Body of pancreas (tissue), 4 donors: ENCODE results near the gene TMEM95. TPM values are rescaled to one million over a fixed set of nuclear protein-coding genes. Genes with fewer than 3 reads are reported as not detected.

Source experiments
- ATAC-seq: fragments of 150-250 bp; one replicate; pipeline ENCODE4 v1.9.1; 2016
- DNase-seq, 4 donors: peaks; one replicate each; pipeline ENCODE4 v3.0.0-alpha.2; 2019
- H3K27ac ChIP-seq, 4 donors: fragments of 200-600 bp; sonication (generic); 1 replicate in 3 of 4; 2 replicates in 1 of 4; pipeline versions ENCODE4 v1.5.1 to v1.6.1; 2016 to 2019; ENCODE audit warnings: mild to moderate bottlenecking in 1 of 4, mixed read lengths in 1 of 4, moderate library complexity in 1 of 4
- H3K27me3 ChIP-seq, 2 donors: fragments of 200-600 bp; sonication (generic); one replicate each; pipeline ENCODE4 v1.6.0; 2016; ENCODE audit warnings: mild to moderate bottlenecking in 1 of 2
- H3K36me3 ChIP-seq, 2 donors: fragments of 200-600 bp; sonication (generic); replicated peaks in 1 of 2; 2 replicates each; pipeline ENCODE4 v1.5.1; 2016; ENCODE audit warnings: low read depth in 2 of 2; ENCODE audit not compliant: insufficient read depth in 1 of 2
- H3K4me1 ChIP-seq: fragments of 200-600 bp; sonication (generic); one replicate; pipeline ENCODE4 v1.6.0; 2016
- H3K4me3 ChIP-seq, 2 donors: fragments of 200-600 bp; sonication (generic); 1 replicate in 1 of 2; 2 replicates in 1 of 2; pipeline ENCODE4 v1.5.1; 2016 to 2019
- H3K9me3 ChIP-seq, 3 donors: fragments of 200-600 bp; sonication (generic); 1 replicate in 2 of 3; 2 replicates in 1 of 3; pipeline ENCODE4 v1.5.1; 2016
- POLR2A ChIP-seq, 3 donors: fragments of 450-650 bp; IDR thresholded peaks; one replicate each; pipeline ENCODE4 v1.6.1; 2016; ENCODE audit warnings: antibody characterized with exemption in 3 of 3, mild to moderate bottlenecking in 2 of 3
- WGBS, 2 donors: methylation state at CpG; one replicate each; pipeline ENCODE4 v1.1.5; 2017; 5-methylcytosine and 5-hydroxymethylcytosine counted together
- intact Hi-C: fragments of 100-400 bp; cut with DNase I; formaldehyde crosslinking; loops from one replicate; pipeline ENCODE4 v1.15.1; 2023
- total RNA-seq, 2 donors: library from RNA; depleted of rRNA; stranded (reverse); fragments of >200 nt; gene quantifications; one replicate each; pipeline ENCODE4 v1.1.0, GENCODE V29; 2016
- TF ChIP-seq, protein P1 (sequence below), 7 experiments: fragments of 450-650 bp in 4 of 7; fragments of 200-600 bp in 3 of 7; sonication (generic) in 3 of 7; IDR thresholded peaks; one replicate each; pipeline ENCODE4 v1.5.1; 2016 to 2019; ENCODE audit warnings: antibody characterized with exemption in 7 of 7

The TMEM95 gene
- total RNA-seq, 2 donors from 2014 or later = not detected

DNA sequence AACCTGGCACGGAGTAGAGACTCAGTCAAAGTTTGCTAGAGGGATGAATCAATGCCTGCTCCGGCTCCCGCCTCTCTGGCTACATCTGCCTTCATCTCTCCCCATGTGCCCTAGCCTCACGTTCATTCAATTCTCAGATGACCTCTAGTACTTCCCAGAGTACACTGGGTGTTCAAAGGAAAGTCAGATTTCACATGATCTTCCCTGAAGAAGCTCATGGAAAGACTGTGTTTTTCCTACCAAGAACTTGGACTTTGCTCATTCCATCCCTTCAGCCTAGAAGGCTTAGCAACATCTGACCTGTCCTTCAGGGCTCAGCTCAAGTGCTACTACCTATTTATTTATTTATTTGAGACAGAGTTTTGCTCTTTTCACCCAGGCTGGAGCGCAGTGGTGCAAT, 14.9 kb downstream of the TMEM95 start:
- DNase-seq = no peak
- no peaks in the 10 kb centered on the region for H3K9me3 ChIP-seq
- intact Hi-C loops = no loop called here

DNA sequence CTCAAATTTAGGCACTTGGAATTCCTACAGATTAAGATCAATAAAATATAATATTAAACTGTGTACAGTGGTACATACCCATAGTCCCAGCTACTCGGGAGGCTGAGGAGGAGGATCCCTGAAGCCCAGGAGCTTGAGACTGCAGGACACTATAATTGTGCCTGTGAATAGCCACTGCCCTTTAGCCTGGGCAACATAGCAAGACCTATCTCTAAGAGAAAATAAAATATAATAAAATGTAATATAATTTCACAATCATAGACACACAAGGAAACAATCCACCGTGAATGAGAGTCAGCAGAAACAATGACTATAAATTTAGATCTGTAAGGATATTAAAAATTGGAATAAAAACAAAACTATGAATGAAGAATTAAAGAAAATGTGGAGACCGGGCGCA, 15.9 kb downstream of the TMEM95 start:
- no peaks in the 10 kb centered on the region for H3K36me3 ChIP-seq
- no peaks in the 10 kb centered on the region for H3K27me3 ChIP-seq
- DNase-seq (no peak), ATAC-seq (no peak)
- no peak overlapping the region for H3K27ac ChIP-seq
- intact Hi-C loops = no loop called here
- 62 to 71% methylated on average over 4 of the region's 4 CpGs for WGBS, 2 donors
- TF ChIP-seq, protein P1, sequence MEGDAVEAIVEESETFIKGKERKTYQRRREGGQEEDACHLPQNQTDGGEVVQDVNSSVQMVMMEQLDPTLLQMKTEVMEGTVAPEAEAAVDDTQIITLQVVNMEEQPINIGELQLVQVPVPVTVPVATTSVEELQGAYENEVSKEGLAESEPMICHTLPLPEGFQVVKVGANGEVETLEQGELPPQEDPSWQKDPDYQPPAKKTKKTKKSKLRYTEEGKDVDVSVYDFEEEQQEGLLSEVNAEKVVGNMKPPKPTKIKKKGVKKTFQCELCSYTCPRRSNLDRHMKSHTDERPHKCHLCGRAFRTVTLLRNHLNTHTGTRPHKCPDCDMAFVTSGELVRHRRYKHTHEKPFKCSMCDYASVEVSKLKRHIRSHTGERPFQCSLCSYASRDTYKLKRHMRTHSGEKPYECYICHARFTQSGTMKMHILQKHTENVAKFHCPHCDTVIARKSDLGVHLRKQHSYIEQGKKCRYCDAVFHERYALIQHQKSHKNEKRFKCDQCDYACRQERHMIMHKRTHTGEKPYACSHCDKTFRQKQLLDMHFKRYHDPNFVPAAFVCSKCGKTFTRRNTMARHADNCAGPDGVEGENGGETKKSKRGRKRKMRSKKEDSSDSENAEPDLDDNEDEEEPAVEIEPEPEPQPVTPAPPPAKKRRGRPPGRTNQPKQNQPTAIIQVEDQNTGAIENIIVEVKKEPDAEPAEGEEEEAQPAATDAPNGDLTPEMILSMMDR (IDR thresholded peaks at IDR 0.05) = no peak
- TF ChIP-seq POLR2A (IDR thresholded peaks at IDR 0.05) = no peak
- no peaks in the 10 kb centered on the region for H3K4me1 ChIP-seq
- H3K4me3 ChIP-seq = no peak overlapping the region
- no peaks in the 10 kb centered on the region for H3K9me3 ChIP-seq

More for the DNA sequence above, 14.9 kb downstream of the TMEM95 start:
- no peaks in the 10 kb centered on the region for H3K27me3 ChIP-seq
- no peaks in the 10 kb centered on the region for H3K4me1 ChIP-seq
- no peak for ATAC-seq
- no peak for TF ChIP-seq POLR2A (IDR thresholded peaks at IDR 0.05)
- TF ChIP-seq, protein P1 (IDR thresholded peaks at IDR 0.05) = no peak
- no peak overlapping the region for H3K4me3 ChIP-seq
- no peaks in the 10 kb centered on the region for H3K36me3 ChIP-seq
- WGBS, 2 donors = 65 to 79% methylated on average over 5 of the region's 5 CpGs
- H3K27ac ChIP-seq = no peak overlapping the region

DNA sequence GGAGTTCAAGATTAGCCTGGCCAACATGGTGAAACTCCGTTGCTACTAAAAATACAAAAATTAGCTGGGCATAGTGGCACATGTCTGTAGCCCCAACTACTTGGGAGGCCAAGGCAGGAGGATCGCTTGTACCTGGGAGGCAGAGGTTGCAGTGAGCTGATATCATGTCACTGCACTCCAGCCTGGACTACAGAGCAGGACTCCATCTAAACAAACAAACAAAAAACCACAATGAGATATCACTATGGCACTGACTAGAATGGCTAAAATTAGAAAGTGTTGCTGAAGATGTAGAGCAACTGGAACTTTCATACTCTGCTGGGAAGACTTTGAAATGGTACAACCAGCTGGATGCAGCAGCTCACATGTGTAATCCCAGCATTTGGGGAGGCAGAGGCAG, 19.4 kb downstream of the TMEM95 start:
- TF ChIP-seq POLR2A (IDR thresholded peaks at IDR 0.05) = no peak
- TF ChIP-seq, protein P1 (IDR thresholded peaks at IDR 0.05) = no peak
- 66 to 90% methylated on average over 2 of the region's 2 CpGs for WGBS, 2 donors
- ATAC-seq (no peak), DNase-seq (no peak)
- H3K4me3 ChIP-seq = no peak overlapping the region
- no peaks in the 10 kb centered on the region for H3K36me3 ChIP-seq
- H3K4me1 ChIP-seq = no peaks in the 10 kb centered on the region
- H3K27ac ChIP-seq = no peak overlapping the region
- H3K27me3 ChIP-seq = no peaks in the 10 kb centered on the region
- H3K9me3 ChIP-seq = no peaks in the 10 kb centered on the region
- intact Hi-C loops = no loop called here

DNA sequence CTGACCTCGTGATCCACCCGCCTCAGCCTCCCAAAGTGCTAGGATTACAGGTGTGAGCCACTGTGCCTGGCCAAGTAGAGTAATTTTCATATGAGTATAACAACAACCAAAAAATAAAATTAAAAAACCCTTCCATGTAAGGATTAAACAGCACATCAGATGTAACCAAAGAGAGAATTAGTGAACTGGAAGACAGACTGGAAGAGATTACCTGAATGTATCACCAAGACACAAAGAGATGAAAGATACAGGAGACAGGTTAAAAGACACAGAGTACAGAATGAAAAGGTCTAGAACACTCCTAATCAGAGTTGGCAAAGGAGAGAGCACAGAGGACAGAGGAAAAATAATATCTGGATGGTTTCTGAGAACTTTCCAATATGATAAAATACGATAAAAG, 24.2 kb downstream of the TMEM95 start:
- H3K9me3 ChIP-seq = no peaks in the 10 kb centered on the region

DNA sequence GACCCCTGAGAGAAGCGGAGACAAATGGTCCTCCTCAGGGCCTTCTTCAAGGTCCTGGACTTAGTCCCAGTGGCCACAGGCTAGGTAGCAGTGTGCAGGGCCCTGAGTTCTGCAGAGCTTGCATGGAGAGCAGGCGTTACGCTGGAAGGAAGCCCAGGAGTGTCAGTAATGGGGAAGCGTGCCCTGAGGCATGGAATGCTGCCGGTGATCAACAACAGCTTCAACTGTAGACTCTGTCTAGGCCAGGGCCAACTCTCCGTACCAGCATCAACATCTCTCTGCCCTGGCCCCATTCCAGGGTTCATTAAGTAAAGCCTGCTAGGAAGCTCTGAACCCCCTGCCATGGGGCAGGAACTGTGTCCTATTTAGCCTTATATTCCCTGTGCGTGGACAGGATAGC, 25.4 kb downstream of the TMEM95 start:
- Histone ChIP-seq H3K27me3 (no peaks in the 10 kb centered on the region), H3K4me1 (peaks cover 24% of the 10 kb centered on the region), H3K4me3 (peak overlapping the region; percentile 46 to 87), H3K9me3 (no peaks in the 10 kb centered on the region), H3K27ac (peak overlapping the region; percentile 65 to 85 (median 82)), H3K36me3 (no peaks in the 10 kb centered on the region)
- TF ChIP-seq, protein P1 (IDR thresholded peaks at IDR 0.05) = peak in 1 of 7 experiments; percentile 29
- no peak for TF ChIP-seq POLR2A (IDR thresholded peaks at IDR 0.05)
- peak; percentile 72 to 91 (median 78) for DNase-seq
- ATAC-seq = peak; percentile 67
- intact Hi-C loops = no loop called here
- 10 to 21% methylated on average over 5 to 7 of the region's 7 CpGs for WGBS, 2 donors

More for the DNA sequence above, 24.2 kb downstream of the TMEM95 start:
- TF ChIP-seq POLR2A (IDR thresholded peaks at IDR 0.05) = no peak
- TF ChIP-seq, protein P1 (IDR thresholded peaks at IDR 0.05) = no peak
- no peak for DNase-seq
- Histone ChIP-seq H3K27me3 (no peaks in the 10 kb centered on the region), H3K27ac (no peak overlapping the region), H3K4me1 (peaks cover 24% of the 10 kb centered on the region), H3K36me3 (no peaks in the 10 kb centered on the region), H3K4me3 (no peak overlapping the region)
- ATAC-seq = no peak
- 95 to 98% methylated on average over 3 of the region's 3 CpGs for WGBS, 2 donors
- intact Hi-C loops = no loop called here
